C4-2B (cell line): ENCODE data around the gene KNCN.

Experiments used
- ZFX ChIP-seq: fragments of 450-650 bp; IDR thresholded peaks from 2 replicates; pipeline ENCODE4 v1.6.1; 2017
- TF ChIP-seq, protein P1 (sequence below): fragments of 450-650 bp; conservative IDR thresholded peaks from 2 replicates; pipeline ENCODE4 v1.5.1; 2017; ENCODE audit warnings: mild to moderate bottlenecking

DNA sequence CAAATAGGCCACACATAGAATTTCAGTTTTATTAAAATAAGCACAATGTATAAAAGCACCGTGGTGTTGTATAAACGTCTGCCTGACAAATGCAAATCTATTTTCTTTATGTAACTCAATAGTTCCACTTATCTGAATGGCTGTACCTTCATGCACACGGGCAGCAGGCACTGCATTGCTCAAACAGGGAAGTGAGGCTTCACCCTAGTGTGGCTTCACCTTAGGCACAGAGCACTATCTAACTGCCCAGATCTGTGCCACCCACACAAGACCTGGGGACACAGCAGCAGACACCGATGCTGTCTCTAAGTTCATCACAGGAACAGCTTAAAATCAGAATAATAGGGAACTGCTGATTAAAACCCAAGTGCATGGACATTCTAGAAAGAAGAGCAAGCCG, 6.0 kb upstream of the KNCN start:
- TF ChIP-seq, protein P1, sequence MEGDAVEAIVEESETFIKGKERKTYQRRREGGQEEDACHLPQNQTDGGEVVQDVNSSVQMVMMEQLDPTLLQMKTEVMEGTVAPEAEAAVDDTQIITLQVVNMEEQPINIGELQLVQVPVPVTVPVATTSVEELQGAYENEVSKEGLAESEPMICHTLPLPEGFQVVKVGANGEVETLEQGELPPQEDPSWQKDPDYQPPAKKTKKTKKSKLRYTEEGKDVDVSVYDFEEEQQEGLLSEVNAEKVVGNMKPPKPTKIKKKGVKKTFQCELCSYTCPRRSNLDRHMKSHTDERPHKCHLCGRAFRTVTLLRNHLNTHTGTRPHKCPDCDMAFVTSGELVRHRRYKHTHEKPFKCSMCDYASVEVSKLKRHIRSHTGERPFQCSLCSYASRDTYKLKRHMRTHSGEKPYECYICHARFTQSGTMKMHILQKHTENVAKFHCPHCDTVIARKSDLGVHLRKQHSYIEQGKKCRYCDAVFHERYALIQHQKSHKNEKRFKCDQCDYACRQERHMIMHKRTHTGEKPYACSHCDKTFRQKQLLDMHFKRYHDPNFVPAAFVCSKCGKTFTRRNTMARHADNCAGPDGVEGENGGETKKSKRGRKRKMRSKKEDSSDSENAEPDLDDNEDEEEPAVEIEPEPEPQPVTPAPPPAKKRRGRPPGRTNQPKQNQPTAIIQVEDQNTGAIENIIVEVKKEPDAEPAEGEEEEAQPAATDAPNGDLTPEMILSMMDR, result no peak
- TF ChIP-seq ZFX, result no peak
